ENCODE results near the gene TRIP6.

Gene TRIP6

DNA sequence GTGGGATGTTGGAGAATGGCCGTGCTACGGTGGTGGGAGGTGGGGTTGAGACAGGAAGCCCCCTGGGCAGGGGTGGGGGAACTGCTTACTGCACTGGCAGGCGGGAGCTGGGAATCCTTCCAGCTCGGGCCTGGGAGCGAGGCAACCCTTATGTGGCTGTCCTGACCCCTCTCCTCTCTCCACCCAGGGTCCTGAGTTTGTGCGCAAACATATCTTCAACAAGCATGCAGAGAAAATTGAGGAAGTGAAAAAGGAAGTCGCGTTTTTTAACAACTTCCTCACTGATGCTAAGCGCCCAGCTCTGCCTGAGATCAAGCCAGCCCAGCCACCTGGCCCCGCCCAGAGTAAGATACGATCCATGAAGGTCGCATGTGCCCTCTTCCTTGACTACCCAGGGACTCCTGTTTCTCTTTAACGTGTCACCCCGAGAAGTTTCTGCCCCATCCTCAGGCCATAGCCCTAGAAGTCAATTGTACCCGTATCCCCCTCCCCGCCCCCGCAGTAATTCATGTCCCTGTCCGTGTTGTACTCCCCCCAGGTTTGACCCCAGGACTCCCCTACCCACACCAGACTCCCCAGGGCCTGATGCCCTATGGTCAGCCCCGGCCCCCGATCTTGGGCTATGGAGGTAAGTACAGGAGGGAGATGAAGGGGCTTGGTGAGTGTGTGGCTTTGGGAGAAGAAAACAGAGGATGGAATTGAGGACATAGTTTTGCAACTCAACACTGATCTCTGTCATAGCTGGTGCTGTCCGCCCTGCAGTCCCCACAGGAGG is 20.5 kb downstream of the TRIP6 start:
- FAIRE-seq (no peak), DNase-seq (ENCODE audit: insufficient read length, low spot score) (no peak)
- TF ChIP-seq, protein P1, sequence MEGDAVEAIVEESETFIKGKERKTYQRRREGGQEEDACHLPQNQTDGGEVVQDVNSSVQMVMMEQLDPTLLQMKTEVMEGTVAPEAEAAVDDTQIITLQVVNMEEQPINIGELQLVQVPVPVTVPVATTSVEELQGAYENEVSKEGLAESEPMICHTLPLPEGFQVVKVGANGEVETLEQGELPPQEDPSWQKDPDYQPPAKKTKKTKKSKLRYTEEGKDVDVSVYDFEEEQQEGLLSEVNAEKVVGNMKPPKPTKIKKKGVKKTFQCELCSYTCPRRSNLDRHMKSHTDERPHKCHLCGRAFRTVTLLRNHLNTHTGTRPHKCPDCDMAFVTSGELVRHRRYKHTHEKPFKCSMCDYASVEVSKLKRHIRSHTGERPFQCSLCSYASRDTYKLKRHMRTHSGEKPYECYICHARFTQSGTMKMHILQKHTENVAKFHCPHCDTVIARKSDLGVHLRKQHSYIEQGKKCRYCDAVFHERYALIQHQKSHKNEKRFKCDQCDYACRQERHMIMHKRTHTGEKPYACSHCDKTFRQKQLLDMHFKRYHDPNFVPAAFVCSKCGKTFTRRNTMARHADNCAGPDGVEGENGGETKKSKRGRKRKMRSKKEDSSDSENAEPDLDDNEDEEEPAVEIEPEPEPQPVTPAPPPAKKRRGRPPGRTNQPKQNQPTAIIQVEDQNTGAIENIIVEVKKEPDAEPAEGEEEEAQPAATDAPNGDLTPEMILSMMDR (IDR thresholded peaks at IDR 0.05; ENCODE audit: insufficient read depth, missing control alignments): no peak

GRCh38 chr7:100888291-100888987 is 21.3 kb downstream of the TRIP6 start:
- no peak for DNase-seq (ENCODE audit: insufficient read length, low spot score)
- no peak for FAIRE-seq
- TF ChIP-seq, protein P1 (IDR thresholded peaks at IDR 0.05; ENCODE audit: insufficient read depth, missing control alignments): no peak

- no peak for DNase-seq (ENCODE audit: insufficient read length, low spot score)
- TF ChIP-seq, protein P1 (IDR thresholded peaks at IDR 0.05; ENCODE audit: insufficient read depth, missing control alignments): no peak
- no peak for FAIRE-seq
These were observed 22.0 kb downstream of the TRIP6 start, which contains the start of gene UFSP1 for GRCh38 chr7:100888988-100889750. TSS of gene UFSP1 (minus strand) at chr7:100889715. CDS start at chr7:100889271, 444 bp downstream.

DNA sequence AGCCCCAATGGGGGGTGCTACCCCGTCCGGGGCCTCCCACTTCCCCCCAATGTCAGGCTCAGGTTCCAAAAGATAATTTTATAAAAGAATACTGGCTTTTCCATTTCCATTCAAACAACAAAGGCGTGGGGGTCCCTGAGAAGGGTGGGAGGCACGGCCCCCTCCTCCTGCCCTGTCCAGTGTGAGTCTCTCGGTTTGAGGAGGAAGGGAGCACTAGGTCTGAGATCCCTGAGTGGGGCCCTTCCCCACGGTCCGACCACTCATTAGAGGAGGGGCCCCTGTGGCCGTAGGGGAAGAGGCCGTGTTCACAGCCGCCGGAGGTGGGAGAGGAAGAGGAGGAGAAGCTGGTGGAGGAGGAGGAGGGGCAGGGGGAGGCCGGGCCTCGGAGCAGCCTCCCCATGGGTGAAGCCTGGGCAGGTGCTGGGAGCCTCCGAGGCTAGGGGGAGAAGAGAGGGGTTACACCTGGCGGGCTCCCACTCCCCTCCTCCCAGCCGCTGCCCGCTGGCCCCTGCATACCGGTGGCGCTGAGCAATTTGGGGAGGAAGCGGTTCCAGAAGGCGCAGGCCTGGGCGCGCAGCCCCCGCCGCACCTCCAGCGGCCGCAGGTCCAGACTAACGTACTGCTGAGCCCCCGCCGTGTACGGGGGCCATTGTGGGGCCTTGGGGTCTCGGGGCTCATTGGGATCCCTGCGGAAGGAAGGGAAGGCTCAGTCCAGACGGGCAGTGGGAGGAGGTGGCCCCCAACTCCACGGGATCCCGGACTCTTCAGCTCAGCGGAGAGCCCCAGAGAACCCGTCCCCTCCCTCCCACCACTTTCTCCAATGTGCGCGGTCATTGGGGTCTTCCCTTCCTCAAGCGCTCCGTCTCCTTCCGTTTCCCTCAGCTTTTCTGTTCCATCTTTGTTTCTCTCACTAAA is 23.7 kb downstream of the TRIP6 start:
- DNase-seq (ENCODE audit: insufficient read length, low spot score): no peak
- no peak for FAIRE-seq
- TF ChIP-seq, protein P1 (IDR thresholded peaks at IDR 0.05; ENCODE audit: insufficient read depth, missing control alignments): no peak

DNA sequence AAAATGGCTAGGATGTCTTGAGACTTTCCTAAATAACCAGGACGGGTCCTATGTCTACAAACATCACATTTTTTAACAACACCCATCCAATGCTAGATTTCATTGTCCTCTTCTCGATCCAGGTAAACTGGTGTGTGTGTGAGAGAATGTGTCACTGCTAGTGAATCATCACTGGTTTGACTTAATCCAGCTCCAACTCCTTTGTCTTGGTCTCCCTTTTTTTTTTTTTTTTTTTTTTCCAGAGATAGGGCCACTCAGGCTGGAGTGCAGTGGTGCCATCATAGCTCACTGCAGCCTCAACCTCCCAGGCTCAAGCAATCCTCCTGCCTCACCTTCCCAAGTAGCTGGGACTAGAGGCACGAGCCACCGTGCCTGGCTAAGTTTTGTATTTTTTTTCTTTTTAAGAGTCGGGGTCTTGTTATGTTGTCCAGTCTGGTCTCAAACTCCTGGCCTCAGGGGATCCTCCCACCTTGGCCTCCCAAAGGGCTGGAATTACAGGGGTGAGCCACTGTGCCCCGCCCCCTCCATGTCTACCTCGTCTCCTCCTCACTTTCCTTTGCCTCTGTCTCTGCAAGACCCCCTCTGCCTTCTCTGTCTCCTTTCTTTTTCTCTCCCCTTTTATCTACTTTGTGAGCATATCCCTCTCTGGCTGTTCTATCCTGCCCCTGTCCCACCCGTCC is 24.5 kb downstream of the TRIP6 start:
- TF ChIP-seq, protein P1 (IDR thresholded peaks at IDR 0.05; ENCODE audit: insufficient read depth, missing control alignments): no peak
- DNase-seq (ENCODE audit: insufficient read length, low spot score) (no peak), FAIRE-seq (no peak)
